Bronchial epithelial cell (primary cell): ENCODE data around the gene SH3GL2. TPM values are rescaled to one million over a fixed set of nuclear protein-coding genes. Genes with fewer than 3 reads are reported as not detected.

Experiments
- DNase-seq: peaks from one replicate; pipeline ENCODE4 v3.0.0-alpha.2; 2010; ENCODE audit warnings: low read depth
- FAIRE-seq: peaks from 2 replicates; lab custom pipeline; 2011; peaks lifted over from hg19 to GRCh38; lab: Jason Lieb, UNC
- H3K27me3 ChIP-seq: 2 replicates; pipeline ENCODE4 v1.5.1; 2011; ENCODE audit warnings: low read length; ENCODE audit not compliant: control insufficient read depth, insufficient read depth
- H3K36me3 ChIP-seq: 2 replicates; pipeline ENCODE4 v1.5.1; 2011; ENCODE audit warnings: low read length; ENCODE audit not compliant: control insufficient read depth, insufficient read depth
- H3K4me3 ChIP-seq: 2 replicates; pipeline ENCODE4 v1.5.1; 2011; ENCODE audit warnings: mild to moderate bottlenecking, low read depth, low read length, control low read depth
- CTCF ChIP-seq: IDR thresholded peaks from 2 replicates; pipeline ENCODE4 v1.5.1; 2011; ENCODE audit warnings: mild to moderate bottlenecking, moderate library complexity, low read length, control low read depth, inconsistent platforms; ENCODE audit not compliant: insufficient read depth, severe bottlenecking
- total RNA-seq: library from RNA; depleted of rRNA; stranded (reverse); fragments of >200 nt; gene quantifications from 2 replicates; pipeline ENCODE4 v1.2.1, GENCODE V29; 2014

SH3GL2 gene
- total RNA-seq, 1 donor from 2014 or later = not detected

DNA sequence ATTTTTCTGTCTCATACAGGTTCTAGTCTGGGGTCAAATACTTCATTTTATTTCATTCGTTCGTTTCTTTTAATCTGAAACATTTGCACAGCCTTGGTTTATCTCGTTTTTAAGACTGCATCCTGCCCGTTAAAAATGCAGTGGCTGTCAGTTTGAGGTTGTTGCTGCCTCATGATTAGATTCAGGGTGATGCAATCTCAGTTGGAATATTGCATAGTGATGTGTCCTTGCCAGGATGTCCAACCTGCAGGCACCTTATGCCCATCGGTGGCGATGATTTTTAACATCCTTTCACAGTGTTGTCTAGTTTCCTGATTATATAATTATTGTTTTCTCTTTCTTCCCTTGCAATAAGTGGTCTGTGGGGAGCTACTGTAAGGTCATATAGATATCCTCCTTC, 45.1 kb downstream of the SH3GL2 start:
- no peaks in the 10 kb centered on the region for H3K27me3 ChIP-seq
- no peaks in the 10 kb centered on the region for H3K36me3 ChIP-seq
- H3K4me3 ChIP-seq = no peak overlapping the region
- TF ChIP-seq CTCF = no peak
- no peak for DNase-seq
- no peak for FAIRE-seq

DNA sequence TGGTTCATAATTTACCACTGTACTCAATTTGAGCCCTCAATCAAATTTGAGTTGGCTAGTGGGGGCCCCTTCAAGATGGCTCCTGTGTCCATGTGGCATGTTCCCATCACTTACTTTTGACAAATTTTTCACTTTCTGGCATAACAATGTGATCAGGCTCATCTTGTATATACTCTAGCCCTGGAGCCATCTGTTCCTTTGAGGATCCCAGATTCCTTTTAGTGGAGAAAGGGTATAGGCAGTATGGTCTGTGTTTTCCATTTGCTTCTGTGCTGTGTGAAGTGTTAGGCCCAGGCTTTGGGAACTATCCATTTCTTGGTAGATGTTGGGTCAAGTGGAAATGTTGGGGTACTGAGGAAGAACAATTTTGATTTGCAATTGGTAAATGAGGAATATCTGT, 45.7 kb downstream of the SH3GL2 start:
- Histone ChIP-seq H3K4me3 (no peak overlapping the region), H3K27me3 (no peaks in the 10 kb centered on the region), H3K36me3 (no peaks in the 10 kb centered on the region)
- no peak for FAIRE-seq
- TF ChIP-seq CTCF = no peak
- no peak for DNase-seq

- DNase-seq = peak; percentile 47
- no peak for TF ChIP-seq CTCF
- no peak for FAIRE-seq
- H3K4me3 ChIP-seq = no peak overlapping the region
- no peaks in the 10 kb centered on the region for H3K27me3 ChIP-seq
- no peaks in the 10 kb centered on the region for H3K36me3 ChIP-seq
Measured at GRCh38 chr9:17625644-17626388, 47.0 kb downstream of the SH3GL2 start.

DNA sequence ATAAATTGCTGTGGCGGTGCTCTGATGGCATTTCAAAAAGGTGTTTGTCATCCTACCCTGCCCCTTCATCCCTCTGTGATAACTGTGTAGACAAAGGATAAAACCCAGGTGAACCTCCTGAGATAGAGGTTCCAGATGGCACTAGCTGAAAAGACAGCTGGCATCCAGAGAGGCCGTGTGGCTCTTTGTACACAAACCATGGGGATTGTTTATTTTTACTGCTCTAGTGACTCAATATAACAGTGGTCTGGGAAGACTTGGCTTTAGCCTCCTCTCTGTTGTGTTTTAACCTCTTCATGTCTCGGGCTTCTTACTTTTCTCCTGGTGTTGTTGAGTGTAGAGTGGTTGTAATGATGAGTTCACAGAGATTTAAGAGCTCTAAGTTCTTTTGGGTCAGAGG, 48.8 kb downstream of the SH3GL2 start:
- no peak overlapping the region for H3K4me3 ChIP-seq
- TF ChIP-seq CTCF = no peak
- H3K36me3 ChIP-seq = no peaks in the 10 kb centered on the region
- FAIRE-seq (no peak), DNase-seq (no peak)
- no peaks in the 10 kb centered on the region for H3K27me3 ChIP-seq

- TF ChIP-seq CTCF = no peak
- FAIRE-seq (no peak), DNase-seq (no peak)
- Histone ChIP-seq H3K27me3 (no peaks in the 10 kb centered on the region), H3K36me3 (no peaks in the 10 kb centered on the region), H3K4me3 (no peak overlapping the region)
Measured at GRCh38 chr9:17628624-17629023, 49.8 kb downstream of the SH3GL2 start.

GRCh38 chr9:17630531-17630949, 51.7 kb downstream of the SH3GL2 start:
- FAIRE-seq = no peak
- no peaks in the 10 kb centered on the region for H3K27me3 ChIP-seq
- H3K36me3 ChIP-seq = no peaks in the 10 kb centered on the region
- H3K4me3 ChIP-seq = no peak overlapping the region
- no peak for TF ChIP-seq CTCF
- DNase-seq = no peak
